ENCODE results near the gene SPINT2. TPM values are rescaled to one million over a fixed set of nuclear protein-coding genes. Genes with fewer than 3 reads are reported as not detected.
"Not testable (repeated sequence)": the region's sequence is repeated elsewhere in the genome, so short reads cannot be mapped to it uniquely, and the experiment has no call there.

Gene SPINT2
- polyA plus RNA-seq, 3 donors, result 304 to 350 (median 332) TPM

GRCh38 chr19:38318660-38319059, 54.3 kb downstream of the SPINT2 start:
- DNase-seq (ENCODE audit: low read depth in 3 of 3, low spot score in 2 of 3), result no peak

GRCh38 chr19:38319421-38320258, 55.3 kb downstream of the SPINT2 start, which contains the start of gene KCNK6:
TSS of gene KCNK6 (plus strand) at chr19:38319845. CDS start at chr19:38319951, 106 bp downstream.
- DNase-seq (ENCODE audit: low read depth in 3 of 3, low spot score in 2 of 3), result no peak

GRCh38 chr19:38320969-38321339, 56.6 kb downstream of the SPINT2 start:
- DNase-seq (ENCODE audit: low read depth in 3 of 3, low spot score in 2 of 3), result no peak

- no peak for DNase-seq (ENCODE audit: low read depth in 3 of 3, low spot score in 2 of 3)
Observed at GRCh38 chr19:38321646-38322196, 57.3 kb downstream of the SPINT2 start.

GRCh38 chr19:38323291-38323690, 58.9 kb downstream of the SPINT2 start:
- DNase-seq (ENCODE audit: low read depth in 3 of 3, low spot score in 2 of 3), result no peak

GRCh38 chr19:38324431-38324830, 60.1 kb downstream of the SPINT2 start:
- no peak for DNase-seq (ENCODE audit: low read depth in 3 of 3, low spot score in 2 of 3)

- no peak for DNase-seq (ENCODE audit: low read depth in 3 of 3, low spot score in 2 of 3)
Observed at GRCh38 chr19:38326591-38326990, 62.2 kb downstream of the SPINT2 start.

GRCh38 chr19:38329651-38330050, 65.3 kb downstream of the SPINT2 start:
- DNase-seq (ENCODE audit: low read depth in 3 of 3, low spot score in 2 of 3), result no peak

- no peak for DNase-seq (ENCODE audit: low read depth in 3 of 3, low spot score in 2 of 3)
Observed at GRCh38 chr19:38331728-38332127, 67.4 kb downstream of the SPINT2 start.

- no peak for DNase-seq (ENCODE audit: low read depth in 3 of 3, low spot score in 2 of 3)
Observed at GRCh38 chr19:38333245-38333644, 68.9 kb downstream of the SPINT2 start.

- peak; percentile 80 to 83 (median 81) for DNase-seq (ENCODE audit: low read depth in 3 of 3, low spot score in 2 of 3)
Observed at GRCh38 chr19:38335949-38336637, 71.7 kb downstream of the SPINT2 start.

- DNase-seq (ENCODE audit: low read depth in 3 of 3, low spot score in 2 of 3), result peak; percentile 73 to 85 (median 74)
Observed at GRCh38 chr19:38336638-38337359, 72.4 kb downstream of the SPINT2 start.

- no peak for DNase-seq (ENCODE audit: low read depth in 3 of 3, low spot score in 2 of 3)
Observed at GRCh38 chr19:38337360-38337653, 72.9 kb downstream of the SPINT2 start.

- DNase-seq (ENCODE audit: low read depth in 3 of 3, low spot score in 2 of 3), result not testable (repeated sequence)
Observed at GRCh38 chr19:38339011-38339410, 74.6 kb downstream of the SPINT2 start.

- no peak for DNase-seq (ENCODE audit: low read depth in 3 of 3, low spot score in 2 of 3)
Observed at GRCh38 chr19:38340927-38341326, 76.6 kb downstream of the SPINT2 start.

Other genes starting within 250 kb of the SPINT2 start
- gene DPF1, start 40.4 kb upstream of the SPINT2 start, polyA plus RNA-seq (ENCODE audit: insufficient read length in 3 of 3), result 1 to 10 TPM; 1.1 to 1.3 (median 1.1) TPM
- 1 to 10 TPM; 5.2 to 6.4 (median 6.3) TPM for gene PPP1R14A, start 8.2 kb upstream of the SPINT2 start, polyA plus RNA-seq (ENCODE audit: insufficient read length in 3 of 3)
- gene C19orf33, start 39.7 kb downstream of the SPINT2 start, polyA plus RNA-seq (ENCODE audit: insufficient read length in 3 of 3), result 10 to 100 TPM in 2 of 3 donors, 1 to 10 TPM in 1; 5.2 to 10.7 (median 10.5) TPM
- gene YIF1B, start 51.4 kb downstream of the SPINT2 start, polyA plus RNA-seq (ENCODE audit: insufficient read length in 3 of 3), result 10 to 100 TPM; 26.0 to 33.7 (median 30.8) TPM
- 1 to 10 TPM; 3.1 to 3.3 (median 3.3) TPM for gene KCNK6, start 55.3 kb downstream of the SPINT2 start, polyA plus RNA-seq (ENCODE audit: insufficient read length in 3 of 3)
- gene CATSPERG, start 71.3 kb downstream of the SPINT2 start, polyA plus RNA-seq (ENCODE audit: insufficient read length in 3 of 3), result 1 to 10 TPM; 3.8 to 5.0 (median 3.9) TPM
- 100 to 1,000 TPM; 161 to 172 (median 169) TPM for gene PSMD8, start 110.0 kb downstream of the SPINT2 start, polyA plus RNA-seq (ENCODE audit: insufficient read length in 3 of 3)
- gene GGN, start 123.5 kb downstream of the SPINT2 start, polyA plus RNA-seq (ENCODE audit: insufficient read length in 3 of 3), result under 1 TPM; 0.31 to 0.56 (median 0.50) TPM
- gene SPRED3, start 124.1 kb downstream of the SPINT2 start, polyA plus RNA-seq (ENCODE audit: insufficient read length in 3 of 3), result 1 to 10 TPM; 1.1 TPM
- 10 to 100 TPM; 10.6 to 13.4 (median 11.9) TPM for gene FAM98C, start 138.5 kb downstream of the SPINT2 start, polyA plus RNA-seq (ENCODE audit: insufficient read length in 3 of 3)
- under 1 TPM; 0.60 to 0.90 (median 0.81) TPM for gene RASGRP4, start 161.6 kb downstream of the SPINT2 start, polyA plus RNA-seq (ENCODE audit: insufficient read length in 3 of 3)
- gene RYR1, start 169.1 kb downstream of the SPINT2 start, polyA plus RNA-seq (ENCODE audit: insufficient read length in 3 of 3), result 1 to 10 TPM; 4.2 to 5.0 (median 4.6) TPM